MM.1S (cell line): ENCODE measurements around the gene ATP2B2.

ENCODE experiments used
- DNase-seq: peaks from one replicate; pipeline ENCODE4 v3.0.0-alpha.2; 2015
- H2AFZ ChIP-seq: fragments of 300-600 bp; sonication (generic); 2 replicates; pipeline ENCODE4 v1.6.0; 2016; ENCODE audit warnings: antibody characterized with exemption, low read length
- H3F3A ChIP-seq: fragments of 300-600 bp; sonication (generic); 2 replicates; pipeline ENCODE4 v1.6.1; 2016; ENCODE audit warnings: mild to moderate bottlenecking, antibody characterized with exemption, low read length, moderate library complexity, mixed read lengths; ENCODE audit not compliant: insufficient read depth
- H3K27ac ChIP-seq: fragments of 300-600 bp; sonication (generic); 2 replicates; pipeline ENCODE4 v1.5.1; 2016; ENCODE audit warnings: mild to moderate bottlenecking, low read length
- H3K27me3 ChIP-seq: fragments of 300-600 bp; sonication (generic); replicated peaks from 2 replicates; pipeline ENCODE4 v1.6.0; 2016; ENCODE audit warnings: low read length; ENCODE audit not compliant: insufficient read depth
- H3K36me3 ChIP-seq: fragments of 300-600 bp; sonication (generic); replicated peaks from 2 replicates; pipeline ENCODE4 v1.6.1; 2016; ENCODE audit warnings: mild to moderate bottlenecking, low read length, mixed read lengths; ENCODE audit not compliant: insufficient read depth
- H3K4me1 ChIP-seq: fragments of 300-600 bp; sonication (generic); 2 replicates; pipeline ENCODE4 v1.6.1; 2016; ENCODE audit warnings: low read length, mixed read lengths
- H3K4me2 ChIP-seq: fragments of 300-600 bp; sonication (generic); 2 replicates; pipeline ENCODE4 v1.6.0; 2016; ENCODE audit warnings: low read depth, low read length
- H3K4me3 ChIP-seq: fragments of 300-600 bp; sonication (generic); 2 replicates; pipeline ENCODE4 v1.5.1; 2016; ENCODE audit warnings: low read length, mixed read lengths
- H3K79me2 ChIP-seq: fragments of 300-600 bp; sonication (generic); 2 replicates; pipeline ENCODE4 v1.6.1; 2016; ENCODE audit warnings: mixed run types, low read length, mixed read lengths
- H3K9ac ChIP-seq: fragments of 300-600 bp; sonication (generic); 2 replicates; pipeline ENCODE4 v1.6.1; 2016; ENCODE audit warnings: low read length, mixed read lengths
- H3K9me2 ChIP-seq: fragments of 300-600 bp; sonication (generic); replicated peaks from 2 replicates; pipeline ENCODE4 v1.6.1; 2016; ENCODE audit warnings: mild to moderate bottlenecking, low read length, mixed read lengths; ENCODE audit not compliant: insufficient read depth
- H3K9me3 ChIP-seq: fragments of 300-600 bp; sonication (generic); replicated peaks from 2 replicates; pipeline ENCODE4 v1.6.1; 2016; ENCODE audit warnings: mild to moderate bottlenecking, low read length, mixed read lengths; ENCODE audit not compliant: insufficient read depth
- H4K20me1 ChIP-seq: fragments of 300-600 bp; sonication (generic); 2 replicates; pipeline ENCODE4 v1.6.1; 2016; ENCODE audit warnings: mild to moderate bottlenecking, low read length, moderate library complexity, mixed read lengths; ENCODE audit not compliant: insufficient read depth
- CTCF ChIP-seq: fragments of 300-600 bp; sonication (generic); IDR thresholded peaks from 2 replicates; pipeline ENCODE4 v1.5.1; 2016; ENCODE audit warnings: antibody characterized with exemption, low read length, mixed read lengths
- EZH2 ChIP-seq: fragments of 300-600 bp; sonication (generic); optimal IDR thresholded peaks from 2 replicates; pipeline ENCODE3; 2017; ENCODE audit warnings: low read depth, mild to moderate bottlenecking, antibody characterized with exemption, low read length, mixed read lengths
- EZH2phosphoT487 ChIP-seq: fragments of 300-600 bp; sonication (generic); IDR thresholded peaks from 2 replicates; pipeline ENCODE4 v1.6.1; 2018; ENCODE audit warnings: antibody characterized with exemption, low read length

Gene ATP2B2

GRCh38 chr3:10367506-10367905 is 137.9 kb downstream of the ATP2B2 start:
- TF ChIP-seq EZH2 (no peak), CTCF (no peak), EZH2phosphoT487 (no peak)
- no peak overlapping the region for H3K4me3 ChIP-seq
- no peaks in the 10 kb centered on the region for H3K27me3 ChIP-seq
- H3F3A ChIP-seq, result no peaks in the 10 kb centered on the region
- no peaks in the 10 kb centered on the region for H3K79me2 ChIP-seq
- H3K9ac ChIP-seq, result no peak overlapping the region
- no peak overlapping the region for H3K4me2 ChIP-seq
- DNase-seq, result no peak
- no peak overlapping the region for H3K27ac ChIP-seq
- no peaks in the 10 kb centered on the region for H4K20me1 ChIP-seq
- no peaks in the 10 kb centered on the region for H3K9me2 ChIP-seq
- H2AFZ ChIP-seq, result no peak overlapping the region
- H3K36me3 ChIP-seq, result no peaks in the 10 kb centered on the region
- H3K4me1 ChIP-seq, result no peaks in the 10 kb centered on the region
- H3K9me3 ChIP-seq, result no peaks in the 10 kb centered on the region

GRCh38 chr3:10366651-10367101 is 138.7 kb downstream of the ATP2B2 start:
- Histone ChIP-seq H3K9ac (no peak overlapping the region), H3K4me2 (no peak overlapping the region), H4K20me1 (no peaks in the 10 kb centered on the region), H3K79me2 (no peaks in the 10 kb centered on the region), H3F3A (no peaks in the 10 kb centered on the region), H3K9me3 (no peaks in the 10 kb centered on the region), H3K27ac (no peak overlapping the region), H3K36me3 (no peaks in the 10 kb centered on the region), H3K4me3 (no peak overlapping the region), H3K4me1 (no peaks in the 10 kb centered on the region), H3K9me2 (no peaks in the 10 kb centered on the region), H3K27me3 (no peaks in the 10 kb centered on the region), H2AFZ (no peak overlapping the region)
- TF ChIP-seq EZH2 (no peak), EZH2phosphoT487 (no peak), CTCF (no peak)
- DNase-seq, result no peak

GRCh38 chr3:10365791-10366190 is 139.6 kb downstream of the ATP2B2 start:
- Histone ChIP-seq H3K4me2 (no peak overlapping the region), H3K4me3 (no peak overlapping the region), H3F3A (no peaks in the 10 kb centered on the region), H2AFZ (no peak overlapping the region), H3K9me2 (no peaks in the 10 kb centered on the region), H3K79me2 (no peaks in the 10 kb centered on the region), H3K9ac (no peak overlapping the region), H3K4me1 (no peaks in the 10 kb centered on the region), H3K27ac (no peak overlapping the region), H3K27me3 (no peaks in the 10 kb centered on the region), H4K20me1 (no peaks in the 10 kb centered on the region), H3K9me3 (no peaks in the 10 kb centered on the region), H3K36me3 (no peaks in the 10 kb centered on the region)
- no peak for DNase-seq
- no peak for TF ChIP-seq EZH2
- no peak for TF ChIP-seq CTCF
- TF ChIP-seq EZH2phosphoT487, result no peak
